Measurements from ENCODE around the gene TCERG1L.

The TCERG1L gene

DNA sequence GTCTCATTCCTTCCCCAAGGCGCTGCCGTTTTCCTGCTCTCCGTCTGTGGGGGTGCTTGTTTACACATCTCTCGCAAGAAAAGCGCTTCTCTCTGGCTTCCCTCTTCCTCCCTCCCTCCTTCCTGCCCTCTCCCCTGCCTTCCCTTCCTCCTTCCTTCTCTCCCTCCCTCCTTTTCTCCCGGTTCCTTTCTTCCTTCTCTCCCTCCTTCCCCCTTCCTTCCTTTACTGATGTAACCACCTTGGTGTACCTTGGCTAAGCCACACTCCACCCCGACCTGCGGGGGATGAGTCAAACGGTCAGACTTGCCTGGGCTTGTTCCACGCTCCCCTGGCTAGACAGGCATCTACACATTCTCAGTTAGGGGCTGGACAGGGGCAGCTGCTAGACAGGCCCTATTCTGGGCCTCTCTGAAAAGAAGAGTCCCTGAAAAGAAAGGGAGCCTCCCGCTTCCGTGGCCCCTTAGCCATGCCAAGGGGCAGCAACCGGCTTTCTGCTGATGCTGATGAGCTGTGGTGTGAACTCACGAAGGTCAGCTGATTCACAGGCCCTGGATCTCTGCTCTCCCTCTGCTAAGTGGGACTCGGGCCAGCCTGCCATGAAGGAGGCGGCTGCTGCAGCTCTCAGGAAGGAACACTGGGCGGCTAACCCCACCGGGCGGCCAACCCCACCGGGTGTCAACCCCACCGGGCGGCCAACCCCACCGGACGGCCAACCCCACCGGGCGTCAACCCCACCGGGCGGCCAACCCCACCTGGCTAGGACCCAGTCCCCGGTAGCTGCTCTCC, 216.8 kb downstream of the TCERG1L start:
- FAIRE-seq: no peak

- no peak for FAIRE-seq
Observed at GRCh38 chr10:131093795-131094366, 217.6 kb downstream of the TCERG1L start.

DNA sequence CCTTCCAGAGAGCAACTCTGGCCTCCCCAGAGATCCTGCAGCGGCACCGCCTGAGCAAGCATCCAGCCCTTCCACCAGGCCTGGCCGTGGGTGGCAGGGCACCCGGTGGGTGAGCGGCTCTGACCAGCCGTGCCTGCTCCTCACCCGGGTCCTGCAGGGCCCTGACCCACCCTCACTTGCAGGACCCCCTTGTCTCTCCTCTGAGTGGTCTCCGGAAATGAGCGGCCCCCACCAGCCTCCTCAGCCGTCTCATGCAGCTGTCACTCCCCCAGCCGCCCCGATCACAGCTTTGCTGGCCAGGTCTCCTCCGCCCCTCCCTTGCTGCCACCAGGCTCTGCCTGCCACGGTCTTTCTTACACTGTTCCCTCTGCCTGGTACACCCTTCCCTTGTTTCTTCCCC, 218.2 kb downstream of the TCERG1L start:
- no peak for FAIRE-seq

- no peak for FAIRE-seq
Observed at GRCh38 chr10:131092876-131093275, 218.6 kb downstream of the TCERG1L start.

DNA sequence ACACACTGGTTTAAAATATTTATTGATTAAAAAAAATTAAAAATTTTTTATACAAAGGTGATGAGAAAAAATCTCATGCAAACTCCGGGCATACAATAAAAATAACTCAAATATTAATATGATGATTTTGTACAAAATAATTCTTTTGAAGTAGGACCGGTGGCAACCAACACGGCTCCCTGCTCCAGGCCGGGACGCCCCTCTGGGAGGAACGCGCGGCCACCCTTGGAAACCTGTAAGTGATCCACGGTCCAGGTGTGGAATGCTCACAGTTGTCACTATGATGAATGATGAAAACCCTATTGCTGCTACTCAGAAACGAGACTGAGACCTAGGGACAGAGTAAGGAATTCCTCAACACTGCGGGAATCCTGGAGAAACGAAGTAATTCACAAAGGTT, 219.1 kb downstream of the TCERG1L start:
- no peak for FAIRE-seq

DNA sequence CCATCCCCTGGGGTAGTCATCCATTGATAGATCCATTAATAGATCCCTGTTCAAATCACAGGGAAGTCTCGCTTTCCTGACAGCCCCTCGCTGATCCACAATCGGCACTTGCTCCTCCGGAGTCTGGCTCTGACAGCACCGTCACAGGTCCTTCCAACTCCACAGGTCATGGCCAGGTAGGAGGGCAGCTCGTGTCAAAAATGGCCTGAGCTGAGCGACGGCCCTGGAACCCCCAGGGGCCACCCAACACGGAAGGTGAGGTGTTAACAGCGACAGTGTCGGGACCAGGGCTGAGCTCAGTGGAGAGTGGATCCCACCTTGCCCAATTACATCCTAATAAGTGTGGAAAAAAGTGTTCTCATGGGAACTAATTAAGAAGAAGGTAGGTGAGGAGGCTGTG, 219.8 kb downstream of the TCERG1L start:
- no peak for FAIRE-seq

- no peak for FAIRE-seq
Observed at GRCh38 chr10:131090761-131091661, 220.5 kb downstream of the TCERG1L start.

DNA sequence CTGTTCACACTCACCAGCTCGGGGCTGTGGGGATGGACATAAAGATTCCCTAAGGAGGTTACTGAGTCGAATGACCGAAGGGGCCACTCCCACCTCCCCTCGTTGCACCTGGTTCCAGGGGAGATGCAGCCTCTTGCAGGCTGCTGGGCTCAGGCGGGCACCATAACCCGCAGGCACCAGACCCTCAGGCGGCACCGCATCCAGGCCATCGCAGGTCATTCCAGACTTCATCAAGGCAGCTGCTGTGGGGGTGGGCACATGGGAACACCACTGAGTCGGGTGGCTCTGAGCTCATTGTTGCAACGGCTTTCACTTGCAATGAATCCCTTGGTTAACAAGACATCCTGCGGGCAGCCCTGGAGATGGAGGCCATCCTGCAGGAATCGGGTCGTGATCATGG, 221.7 kb downstream of the TCERG1L start:
- FAIRE-seq: no peak

DNA sequence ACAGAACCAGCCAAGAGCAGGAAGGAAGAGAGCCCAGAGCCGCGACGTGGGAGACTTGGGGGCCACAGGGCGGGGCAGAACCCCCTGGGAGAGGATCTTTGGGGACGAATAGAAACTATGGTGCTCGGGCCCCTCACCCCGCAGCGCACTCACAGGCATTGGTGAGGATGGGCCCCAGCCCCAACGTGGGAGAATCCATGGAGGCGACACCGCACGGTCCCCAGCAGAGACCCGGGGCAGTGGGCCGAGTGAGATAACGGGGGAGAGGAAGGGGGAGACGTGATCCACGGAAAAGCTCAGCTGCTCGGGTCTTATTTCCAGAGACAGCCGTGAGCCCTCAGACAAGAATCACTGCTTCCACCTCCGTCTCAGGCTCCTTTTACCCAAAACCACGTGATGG, 222.4 kb downstream of the TCERG1L start:
- FAIRE-seq: no peak

- no peak for FAIRE-seq
Observed at GRCh38 chr10:131088619-131089018, 222.9 kb downstream of the TCERG1L start.

GRCh38 chr10:131087464-131088215, 223.9 kb downstream of the TCERG1L start:
- FAIRE-seq: no peak

DNA sequence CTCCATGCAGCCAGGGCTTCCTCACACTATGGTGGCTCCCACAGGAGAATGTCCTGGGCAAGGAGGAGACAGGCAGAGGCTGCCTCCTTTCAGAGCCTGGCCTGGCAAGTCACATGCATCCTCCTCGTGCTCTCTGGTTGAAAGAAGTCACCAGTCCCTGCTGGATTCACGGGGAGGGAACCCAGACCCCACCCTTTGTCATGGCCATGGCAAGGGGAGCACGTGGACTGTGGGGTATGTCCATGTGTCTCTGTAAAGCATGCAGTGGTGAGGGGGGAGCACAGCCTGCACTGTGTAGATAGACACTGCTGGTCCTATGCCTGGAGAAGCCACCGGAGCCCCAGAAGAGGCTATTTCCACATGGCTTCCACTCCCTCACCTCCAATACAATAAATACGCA, 225.0 kb downstream of the TCERG1L start:
- no peak for FAIRE-seq

- FAIRE-seq: no peak
Observed at GRCh38 chr10:131086094-131086493, 225.4 kb downstream of the TCERG1L start.

DNA sequence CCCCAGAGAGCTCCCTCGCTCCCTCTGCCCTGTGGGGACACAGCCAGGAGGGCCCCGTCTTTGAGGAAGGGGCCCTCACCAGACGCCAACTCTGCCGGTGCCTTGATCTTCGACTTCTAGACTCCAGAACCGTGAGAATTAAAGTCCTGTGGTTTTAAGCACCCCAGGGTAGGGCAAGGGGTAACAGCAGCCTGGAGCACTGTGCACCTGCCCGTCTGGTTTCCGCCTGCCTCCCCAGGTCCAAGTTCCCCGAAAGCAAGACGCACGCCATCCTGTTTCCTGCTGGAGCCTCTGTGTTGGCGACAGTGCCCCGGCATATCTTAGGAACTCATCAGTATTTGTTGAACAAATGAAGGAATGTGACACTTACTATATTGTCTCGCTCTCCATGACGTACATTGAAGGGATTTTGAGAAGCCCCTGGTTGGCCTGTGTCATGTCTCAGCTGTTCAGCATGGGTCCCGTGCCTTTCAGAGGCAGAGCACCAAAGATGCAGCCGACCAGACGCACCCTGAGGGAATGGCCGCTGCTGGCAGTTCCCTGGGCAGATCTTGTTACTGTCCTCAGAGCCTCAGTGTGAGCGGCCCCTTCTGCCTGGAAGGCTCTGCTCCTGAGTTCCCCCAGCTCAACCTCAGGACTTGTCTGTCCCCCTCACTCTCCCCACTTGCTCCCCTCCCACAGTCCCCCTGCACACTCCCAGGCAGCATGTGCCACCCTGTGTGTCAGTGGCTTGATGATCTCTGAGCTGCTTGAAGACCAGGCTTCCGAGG, 226.2 kb downstream of the TCERG1L start:
- FAIRE-seq: no peak

- FAIRE-seq: no peak
Observed at GRCh38 chr10:131084791-131085090, 226.8 kb downstream of the TCERG1L start.

DNA sequence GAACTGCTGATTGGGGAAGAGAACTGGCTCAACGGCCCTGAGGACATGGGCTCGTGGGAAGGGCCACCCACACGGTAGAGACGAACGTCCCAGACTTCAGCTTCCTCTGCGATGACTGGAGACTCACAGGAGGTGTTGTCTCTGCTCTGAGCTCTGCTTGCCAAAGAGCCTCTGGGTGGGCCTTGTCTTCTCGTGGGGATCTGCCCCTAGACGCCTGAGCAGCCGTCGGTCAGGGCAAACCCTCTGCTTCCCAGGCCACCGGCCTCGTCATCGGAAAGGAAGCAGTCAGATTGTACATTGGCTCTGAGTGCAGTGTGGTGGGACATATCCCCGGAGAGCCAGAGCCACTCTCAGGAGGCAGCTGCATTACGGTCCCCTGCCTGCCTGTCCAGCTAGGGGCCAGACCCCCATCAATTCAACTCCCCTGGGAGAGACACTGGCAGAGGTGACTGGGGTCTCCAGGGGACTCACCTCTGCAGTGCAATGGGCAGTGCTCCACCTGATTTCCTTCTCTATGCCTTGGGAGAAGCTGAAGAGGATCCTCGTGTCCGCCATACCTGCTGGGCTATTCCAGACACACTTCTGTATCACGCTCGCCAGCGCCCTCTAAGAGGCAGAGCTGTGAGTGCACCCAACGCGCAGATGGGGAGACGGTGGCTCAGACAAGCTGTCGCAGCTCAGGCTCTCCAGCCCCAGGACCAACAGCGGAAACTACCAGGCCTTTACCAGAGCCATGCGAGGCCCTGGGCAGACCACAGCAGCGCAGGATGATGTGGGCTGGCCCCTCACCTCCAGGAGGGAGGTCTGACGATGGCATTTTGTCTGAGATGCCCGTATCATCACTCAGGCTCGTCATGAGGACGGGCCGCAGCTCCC, 227.4 kb downstream of the TCERG1L start:
- FAIRE-seq: no peak

DNA sequence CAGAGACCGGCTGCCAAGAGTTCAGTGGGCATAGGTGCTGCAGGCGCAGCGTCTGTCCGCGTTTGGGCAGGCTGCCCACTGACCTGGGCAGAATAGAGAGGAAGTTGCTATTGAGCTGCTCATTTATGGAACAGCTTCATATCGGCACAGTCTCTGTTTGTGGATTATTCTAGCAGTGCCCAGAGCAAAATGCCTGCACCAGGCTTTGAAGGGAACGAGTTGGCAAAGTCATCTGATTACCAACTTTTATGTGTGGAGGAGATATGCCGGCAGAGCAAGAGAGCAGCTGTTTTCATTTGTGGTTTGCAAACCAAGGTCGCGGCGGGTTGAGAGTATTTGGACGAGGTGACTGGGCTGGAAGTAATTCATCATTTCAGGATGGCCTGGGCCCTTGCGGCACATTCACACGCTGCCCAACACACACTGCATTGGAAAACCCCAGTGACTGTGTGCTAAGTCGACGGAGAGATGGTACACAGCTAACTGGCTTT, 228.5 kb downstream of the TCERG1L start:
- FAIRE-seq: no peak

DNA sequence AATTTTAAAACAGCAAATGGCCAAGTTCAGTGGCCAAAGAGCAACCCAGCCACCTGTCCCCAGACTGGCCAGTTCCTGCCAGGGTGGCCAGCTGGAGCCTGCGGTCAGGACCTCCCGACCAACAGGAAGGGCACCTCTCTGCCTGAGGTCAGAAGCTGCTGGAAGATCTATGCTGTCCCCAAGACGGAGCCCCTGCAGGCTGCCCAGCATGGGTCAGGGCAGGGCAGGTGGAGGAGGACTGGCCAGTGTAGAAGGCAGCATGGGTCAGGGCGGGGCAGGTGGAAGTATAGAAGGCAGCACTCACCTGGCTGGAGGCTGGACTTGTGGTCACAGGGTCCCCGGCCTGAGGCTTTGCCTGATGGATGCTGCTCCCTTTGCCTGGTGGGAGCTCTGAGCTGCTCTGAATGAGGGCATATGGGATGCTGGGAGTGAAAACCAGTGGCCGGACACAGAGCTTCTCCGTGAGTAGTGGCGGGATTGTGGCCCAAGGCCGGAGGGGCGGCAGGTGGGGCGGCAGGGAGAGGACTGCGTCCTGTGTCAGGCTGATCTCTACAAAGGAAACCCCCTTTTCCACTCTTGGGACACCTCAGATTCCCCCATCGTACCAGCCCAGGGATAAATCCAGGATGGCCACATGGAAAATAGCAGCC, 229.2 kb downstream of the TCERG1L start:
- FAIRE-seq: no peak

- FAIRE-seq: no peak
Observed at GRCh38 chr10:131081786-131082185, 229.7 kb downstream of the TCERG1L start.

DNA sequence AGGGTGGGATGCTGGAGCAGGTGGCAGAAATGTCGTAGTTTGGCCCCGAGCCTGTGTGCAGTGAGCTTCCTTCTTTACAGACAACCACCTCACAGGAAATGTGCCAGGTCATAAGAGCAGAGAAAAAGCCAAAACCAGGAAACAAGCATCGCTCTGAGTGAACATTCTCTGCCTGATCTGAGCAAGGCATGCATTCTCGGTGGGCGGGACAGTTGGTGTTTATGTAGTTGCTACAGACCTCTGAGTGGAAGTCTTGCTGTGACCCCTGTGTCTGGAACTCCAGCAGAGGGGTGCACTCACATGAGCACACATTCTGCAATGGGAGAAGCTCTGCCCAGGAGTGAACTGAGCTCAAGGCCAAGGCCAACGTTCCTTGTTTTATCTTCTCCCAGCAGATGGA, 230.1 kb downstream of the TCERG1L start:
- FAIRE-seq: no peak

- no peak for FAIRE-seq
Observed at GRCh38 chr10:131080571-131080970, 230.9 kb downstream of the TCERG1L start.
